ENCODE data around the gene ABTB1. TPM values are rescaled to one million over a fixed set of nuclear protein-coding genes. Genes with fewer than 3 reads are reported as not detected.

ABTB1 gene
- total RNA-seq, 1 experiment from 2014 or later: 1.5 TPM

- Histone ChIP-seq H3K27me3 (ENCODE audit: control insufficient read depth, insufficient read depth, low read length) (no peaks in the 10 kb centered on the region), H3K4me3 (ENCODE audit: insufficient read depth, low read depth, low read length) (no peak overlapping the region), H3K36me3 (replicated peaks; ENCODE audit: control insufficient read depth, insufficient read depth, low read length) (no peaks in the 10 kb centered on the region)
- DNase-seq: no peak
These were observed 46.2 kb downstream of the ABTB1 start for GRCh38 chr3:127718916-127719290.

- H3K27me3 ChIP-seq (ENCODE audit: control insufficient read depth, insufficient read depth, low read length): no peaks in the 10 kb centered on the region
- no peaks in the 10 kb centered on the region for H3K36me3 ChIP-seq (replicated peaks; ENCODE audit: control insufficient read depth, insufficient read depth, low read length)
- H3K4me3 ChIP-seq (ENCODE audit: insufficient read depth, low read depth, low read length): no peak overlapping the region
- no peak for DNase-seq
These were observed 46.6 kb downstream of the ABTB1 start for GRCh38 chr3:127719369-127719768.

- H3K27me3 ChIP-seq (ENCODE audit: control insufficient read depth, insufficient read depth, low read length): no peaks in the 10 kb centered on the region
- no peaks in the 10 kb centered on the region for H3K36me3 ChIP-seq (replicated peaks; ENCODE audit: control insufficient read depth, insufficient read depth, low read length)
- DNase-seq: no peak
- no peak overlapping the region for H3K4me3 ChIP-seq (ENCODE audit: insufficient read depth, low read depth, low read length)
These were observed 47.5 kb downstream of the ABTB1 start for GRCh38 chr3:127720161-127720823.

- Histone ChIP-seq H3K4me3 (ENCODE audit: insufficient read depth, low read depth, low read length) (no peak overlapping the region), H3K27me3 (ENCODE audit: control insufficient read depth, insufficient read depth, low read length) (no peaks in the 10 kb centered on the region), H3K36me3 (replicated peaks; ENCODE audit: control insufficient read depth, insufficient read depth, low read length) (no peaks in the 10 kb centered on the region)
- no peak for DNase-seq
These were observed 48.5 kb downstream of the ABTB1 start for GRCh38 chr3:127720985-127721935.

- no peak overlapping the region for H3K4me3 ChIP-seq (ENCODE audit: insufficient read depth, low read depth, low read length)
- H3K27me3 ChIP-seq (ENCODE audit: control insufficient read depth, insufficient read depth, low read length): no peaks in the 10 kb centered on the region
- no peaks in the 10 kb centered on the region for H3K36me3 ChIP-seq (replicated peaks; ENCODE audit: control insufficient read depth, insufficient read depth, low read length)
- DNase-seq: no peak
These were observed 49.5 kb downstream of the ABTB1 start for GRCh38 chr3:127722091-127722784.

GRCh38 chr3:127723011-127723567, 50.3 kb downstream of the ABTB1 start:
- Histone ChIP-seq H3K4me3 (ENCODE audit: insufficient read depth, low read depth, low read length) (no peak overlapping the region), H3K27me3 (ENCODE audit: control insufficient read depth, insufficient read depth, low read length) (no peaks in the 10 kb centered on the region), H3K36me3 (replicated peaks; ENCODE audit: control insufficient read depth, insufficient read depth, low read length) (no peaks in the 10 kb centered on the region)
- DNase-seq: peak; percentile 65

GRCh38 chr3:127726894-127727293, 54.1 kb downstream of the ABTB1 start:
- Histone ChIP-seq H3K36me3 (replicated peaks; ENCODE audit: control insufficient read depth, insufficient read depth, low read length) (no peaks in the 10 kb centered on the region), H3K4me3 (ENCODE audit: insufficient read depth, low read depth, low read length) (no peak overlapping the region), H3K27me3 (ENCODE audit: control insufficient read depth, insufficient read depth, low read length) (no peaks in the 10 kb centered on the region)
- DNase-seq: no peak

GRCh38 chr3:127728417-127729015, 55.8 kb downstream of the ABTB1 start:
- DNase-seq: no peak
- H3K4me3 ChIP-seq (ENCODE audit: insufficient read depth, low read depth, low read length): no peak overlapping the region
- H3K36me3 ChIP-seq (replicated peaks; ENCODE audit: control insufficient read depth, insufficient read depth, low read length): no peaks in the 10 kb centered on the region
- no peaks in the 10 kb centered on the region for H3K27me3 ChIP-seq (ENCODE audit: control insufficient read depth, insufficient read depth, low read length)

- H3K36me3 ChIP-seq (replicated peaks; ENCODE audit: control insufficient read depth, insufficient read depth, low read length): no peaks in the 10 kb centered on the region
- no peak overlapping the region for H3K4me3 ChIP-seq (ENCODE audit: insufficient read depth, low read depth, low read length)
- DNase-seq: no peak
- no peaks in the 10 kb centered on the region for H3K27me3 ChIP-seq (ENCODE audit: control insufficient read depth, insufficient read depth, low read length)
These were observed 56.9 kb downstream of the ABTB1 start for GRCh38 chr3:127729556-127730056.

- no peak for DNase-seq
- Histone ChIP-seq H3K36me3 (replicated peaks; ENCODE audit: control insufficient read depth, insufficient read depth, low read length) (no peaks in the 10 kb centered on the region), H3K27me3 (ENCODE audit: control insufficient read depth, insufficient read depth, low read length) (no peaks in the 10 kb centered on the region), H3K4me3 (ENCODE audit: insufficient read depth, low read depth, low read length) (no peak overlapping the region)
These were observed 57.4 kb downstream of the ABTB1 start for GRCh38 chr3:127730171-127730570.

Other genes starting within 250 kb of the ABTB1 start
- gene TPRA1, start 82.2 kb upstream of the ABTB1 start, total RNA-seq (2014; rRNA removed; shearing (Covaris generic)): 33.9 and 38.1 TPM in 2 replicates
- 196 and 207 TPM in 2 replicates for gene MCM2, start 74.5 kb upstream of the ABTB1 start, total RNA-seq (2014; rRNA removed; shearing (Covaris generic))
- 38.7 and 44.2 TPM in 2 replicates for gene PODXL2, start 43.8 kb upstream of the ABTB1 start, total RNA-seq (2014; rRNA removed; shearing (Covaris generic))
- gene MGLL, start 149.6 kb downstream of the ABTB1 start, total RNA-seq (2014; rRNA removed; shearing (Covaris generic)): 0.07 and 0.31 TPM in 2 replicates
- not detected in 2 replicates for gene KBTBD12, start 242.3 kb downstream of the ABTB1 start, total RNA-seq (2014; rRNA removed; shearing (Covaris generic))